22Rv1 (cell line): Measurements from ENCODE around the gene CBLC.

Experiments
- CTCF ChIP-seq: fragments of 450-650 bp; IDR thresholded peaks from 2 replicates; pipeline ENCODE4 v1.5.1; 2017; ENCODE audit warnings: mild to moderate bottlenecking
- ZFX ChIP-seq: fragments of 450-650 bp; IDR thresholded peaks from 2 replicates; pipeline ENCODE4 v1.6.1; 2017; ENCODE audit warnings: antibody characterized with exemption, borderline replicate concordance

- TF ChIP-seq CTCF (no peak), ZFX (no peak)
These were observed 24.7 kb upstream of the CBLC start for GRCh38 chr19:44752816-44753625.
